AG20443 (cell line): Measurements from ENCODE around the gene FLNB.
"Not testable (repeated sequence)": the region's sequence is repeated elsewhere in the genome, so short reads cannot be mapped to it uniquely, and the experiment has no call there.

Experiments used
- DNase-seq: peaks from one replicate; pipeline ENCODE4 v3.0.0; 2012; ENCODE audit warnings: low spot score, mixed read lengths

FLNB gene

DNA sequence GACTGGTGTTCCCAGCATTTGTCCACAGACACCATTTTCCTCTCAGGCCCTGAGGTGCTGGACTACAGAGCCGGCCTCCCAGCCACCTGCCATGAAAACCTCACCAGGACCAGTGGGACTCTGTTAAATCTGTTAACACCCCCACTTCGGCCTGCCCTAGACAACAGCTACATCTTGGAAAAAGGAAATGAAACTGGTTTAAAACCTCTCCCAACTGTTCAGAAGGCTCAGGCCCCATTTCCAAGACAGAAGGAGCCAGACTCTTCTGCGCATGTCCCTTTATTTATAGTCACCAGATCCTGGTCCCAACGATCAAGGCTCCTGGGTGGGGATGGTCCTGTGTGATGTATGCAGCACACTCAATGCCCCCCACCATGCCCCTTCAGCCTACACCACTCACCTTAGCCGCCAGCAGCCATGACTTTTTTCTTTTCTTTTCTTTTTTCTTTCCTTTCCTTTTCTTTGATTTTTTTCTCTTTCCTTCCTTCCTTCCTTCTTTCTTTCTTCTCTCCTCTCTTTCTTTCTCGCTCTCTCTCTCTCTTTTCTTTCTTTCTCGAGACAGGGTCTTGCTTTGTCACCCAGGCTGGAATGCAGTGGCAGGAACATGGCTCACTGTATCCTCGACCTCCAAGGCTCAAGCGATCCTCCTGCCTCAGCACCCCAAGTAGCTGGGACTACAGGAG lies 25.5 kb upstream of the FLNB start:
- DNase-seq = no peak

DNA sequence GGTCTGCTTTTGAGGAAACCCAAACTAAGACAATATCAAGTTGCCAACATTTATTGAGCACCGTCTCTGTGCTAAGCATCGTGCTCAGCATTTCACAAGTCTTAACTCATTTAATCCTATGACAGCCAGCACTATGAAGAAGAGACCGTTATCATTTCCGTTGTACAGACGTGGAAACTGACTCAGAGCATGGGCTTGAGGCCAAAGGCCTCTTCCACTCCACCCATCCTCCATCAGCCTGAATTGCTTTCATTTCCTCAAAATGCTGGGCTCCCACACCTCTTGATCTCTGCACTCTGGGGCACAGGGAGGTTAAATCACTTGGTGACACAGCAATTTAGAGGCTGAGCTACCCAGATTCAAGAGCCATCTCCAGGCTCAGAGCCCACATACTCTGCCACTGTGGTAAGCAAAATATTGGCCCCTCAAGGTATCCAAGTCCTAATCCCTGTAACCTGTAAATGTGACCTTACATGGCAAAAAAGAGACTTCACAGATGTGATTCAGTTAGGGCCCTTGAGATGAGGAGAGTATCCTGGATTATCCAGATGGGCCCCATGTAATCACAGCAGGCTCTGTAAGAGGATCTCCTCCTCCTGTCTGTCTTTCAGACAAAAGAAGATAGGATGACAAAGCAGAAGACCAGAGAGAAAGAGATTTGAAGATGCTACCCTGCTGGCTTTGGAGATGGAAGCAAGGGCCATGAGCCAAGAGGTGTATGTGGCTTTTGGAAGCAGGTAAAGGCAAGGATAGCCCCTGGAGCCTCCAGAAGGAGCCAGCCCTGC lies 24.3 kb upstream of the FLNB start:
- DNase-seq = peak; percentile 80

DNA sequence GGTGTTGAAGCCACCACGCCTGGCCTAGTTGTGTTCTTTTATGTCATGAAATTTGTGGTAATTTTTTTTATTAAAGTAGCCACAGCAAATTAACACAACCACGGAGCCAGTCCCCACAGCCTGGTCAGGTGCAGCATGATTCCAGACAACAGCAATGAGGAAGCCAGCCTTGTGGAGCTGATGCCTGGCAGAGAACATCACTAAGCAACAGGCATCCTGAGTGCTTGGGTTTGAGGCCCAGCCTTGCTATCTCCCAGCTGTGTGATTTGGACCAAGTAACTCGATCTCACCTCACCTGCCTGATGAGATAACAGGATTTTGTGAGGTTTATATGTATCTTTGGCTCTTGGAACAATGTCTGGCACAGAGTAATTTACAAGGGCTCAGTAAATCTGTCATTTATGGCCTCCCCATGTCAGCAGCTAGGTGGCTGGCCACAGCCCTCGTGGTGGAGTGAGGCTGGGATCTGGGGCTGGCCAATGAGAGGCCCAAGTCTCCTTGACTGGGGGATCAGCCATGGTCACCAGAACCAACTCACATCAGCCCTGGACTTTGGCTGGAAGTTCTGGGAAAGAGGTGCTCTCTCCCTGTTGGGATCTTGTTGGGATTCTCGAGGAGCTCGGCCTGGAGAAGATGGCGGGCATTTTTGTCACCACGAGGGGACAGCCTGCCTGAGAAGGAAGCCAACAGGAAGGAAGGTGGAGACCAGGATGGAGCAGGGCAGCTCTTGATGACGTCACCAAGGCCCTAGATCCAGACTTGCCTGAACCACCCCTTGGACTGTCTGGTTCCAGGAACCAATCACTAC lies 22.8 kb upstream of the FLNB start:
- no peak for DNase-seq

DNA sequence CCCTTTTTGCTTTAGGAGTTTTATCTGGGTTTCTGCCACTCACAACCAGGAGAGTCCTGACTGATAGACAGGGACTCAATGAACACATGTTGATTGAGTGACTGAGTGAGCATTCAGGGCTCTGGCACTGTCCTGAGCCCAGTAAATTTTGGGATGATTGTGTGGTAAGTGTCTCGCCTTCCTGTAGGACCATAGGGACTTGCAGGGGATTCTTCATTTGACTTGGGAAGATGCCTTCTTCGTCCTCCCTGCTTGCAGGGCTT lies 22.3 kb upstream of the FLNB start:
- no peak for DNase-seq

DNA sequence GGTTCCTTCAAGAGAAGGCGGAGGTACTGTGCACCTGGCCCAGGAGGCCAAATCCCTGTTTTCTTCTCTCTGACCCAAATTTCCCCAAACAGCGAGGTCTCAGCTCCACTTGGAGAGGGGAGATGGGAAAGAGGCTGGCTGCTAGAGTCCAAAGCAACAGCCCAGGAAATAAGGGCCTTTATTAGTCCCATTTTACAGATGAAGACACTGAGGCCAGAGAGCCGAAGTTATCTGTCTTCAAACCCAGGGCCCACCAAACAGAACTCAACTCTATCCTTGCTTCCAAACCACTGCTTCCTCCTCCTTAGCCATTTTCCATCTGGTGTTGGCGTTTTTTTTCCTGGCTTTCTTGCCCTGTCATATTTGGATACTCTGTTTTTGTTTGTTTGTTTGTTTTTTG lies 22.0 kb upstream of the FLNB start:
- DNase-seq = no peak

GRCh38 chr3:57989198-57989597 lies 19.0 kb upstream of the FLNB start:
- DNase-seq = not testable (repeated sequence)

DNA sequence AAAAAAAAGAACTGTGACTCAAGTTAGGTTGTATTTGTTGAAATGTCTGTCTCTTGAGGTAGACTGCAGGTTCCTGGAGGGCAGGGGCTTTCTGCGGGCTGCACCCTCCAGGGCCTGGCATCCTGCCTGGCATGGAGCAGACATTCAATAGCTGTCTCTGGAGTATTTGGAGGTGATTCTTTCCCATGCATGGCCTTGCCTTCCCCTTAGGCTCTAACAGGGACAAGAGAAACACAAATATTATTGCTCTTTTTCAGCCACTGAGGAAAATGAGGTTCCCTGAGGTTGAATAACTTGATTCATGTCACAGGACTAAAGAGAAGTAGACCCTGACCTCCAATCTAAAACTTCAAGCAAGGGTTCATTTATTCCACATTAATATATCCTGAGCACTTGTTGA lies 18.6 kb upstream of the FLNB start:
- no peak for DNase-seq

- no peak for DNase-seq
Measured at GRCh38 chr3:57992452-57993213, 15.6 kb upstream of the FLNB start.

DNA sequence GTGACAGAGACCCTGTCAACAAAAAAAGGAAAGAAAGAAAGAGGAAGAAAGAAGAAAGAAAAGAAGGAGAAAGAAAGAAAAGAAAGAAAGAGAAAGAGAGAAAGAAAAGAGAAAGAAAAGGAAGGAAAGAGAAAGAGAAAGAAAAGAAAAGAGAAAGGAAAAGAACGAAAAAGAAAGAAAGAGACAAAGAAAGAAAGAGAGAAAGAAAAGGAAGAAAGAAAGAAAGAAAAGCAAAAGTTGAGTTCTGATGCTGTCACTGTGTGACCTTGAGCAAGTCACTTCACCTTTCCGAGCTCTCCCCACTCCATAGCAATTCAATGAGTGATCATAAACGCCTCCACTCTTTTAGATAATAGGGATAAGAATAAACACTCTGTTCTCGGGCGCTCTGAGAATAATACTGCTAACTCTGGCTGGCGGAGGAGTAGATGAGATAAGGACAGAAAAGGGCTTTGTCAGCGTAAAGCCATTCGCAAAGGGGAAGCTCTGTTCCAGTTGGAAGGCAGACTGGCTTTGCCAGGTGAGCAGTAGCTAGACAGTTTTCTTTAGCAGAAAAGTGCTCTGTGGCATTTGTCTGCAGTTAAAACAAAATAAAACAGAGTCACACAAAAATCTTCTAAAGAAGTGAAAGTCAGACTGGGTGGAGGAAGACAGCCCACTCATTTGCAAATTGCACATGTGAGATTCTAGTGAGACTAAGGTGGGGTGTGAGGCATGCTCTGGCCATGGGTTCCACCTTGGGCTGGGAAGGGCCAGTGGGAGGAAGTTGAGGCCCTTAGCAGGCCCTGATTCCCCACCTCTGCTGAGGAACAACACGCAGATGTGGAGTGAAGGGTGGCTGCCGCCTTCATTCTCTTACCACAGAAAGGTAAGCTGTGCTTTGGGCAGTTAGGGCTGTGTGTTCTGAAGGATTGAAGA lies 9.6 kb upstream of the FLNB start:
- no peak for DNase-seq

DNA sequence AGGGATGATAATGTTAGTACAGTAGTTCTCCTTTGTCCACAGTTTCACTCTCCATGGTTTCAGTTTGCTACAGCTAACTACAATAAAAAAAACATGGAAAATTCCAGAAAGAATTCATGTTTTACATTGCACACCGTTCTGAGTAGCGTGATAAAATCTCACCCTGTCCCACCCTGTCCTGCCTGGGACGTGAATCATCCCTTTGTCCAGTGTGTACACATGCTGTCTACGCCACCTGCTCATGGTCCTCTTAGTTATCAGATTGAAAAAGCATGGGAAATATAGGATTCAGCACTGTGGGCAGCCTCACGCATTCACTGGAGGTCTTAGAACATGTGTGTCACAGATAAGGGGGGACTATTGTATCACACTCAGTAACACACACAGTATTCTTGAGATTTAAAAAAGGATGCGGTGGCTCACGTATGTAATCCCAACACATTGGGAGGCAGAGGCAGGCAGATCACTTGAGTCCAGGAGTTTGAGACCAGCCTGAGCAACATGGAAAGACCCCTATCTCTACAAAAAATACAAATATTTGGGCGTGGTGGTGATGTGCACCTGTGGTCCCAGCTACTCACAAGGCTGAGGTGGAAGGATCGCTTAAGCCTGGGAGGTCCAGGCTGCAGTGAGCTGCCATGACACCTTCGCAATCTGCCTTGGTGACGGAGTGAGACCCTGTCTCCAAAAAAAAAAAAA lies 8.7 kb upstream of the FLNB start:
- DNase-seq = no peak

GRCh38 chr3:58000306-58001085 lies 7.7 kb upstream of the FLNB start:
- no peak for DNase-seq

- no peak for DNase-seq
Measured at GRCh38 chr3:58001086-58001467, 7.1 kb upstream of the FLNB start.

DNA sequence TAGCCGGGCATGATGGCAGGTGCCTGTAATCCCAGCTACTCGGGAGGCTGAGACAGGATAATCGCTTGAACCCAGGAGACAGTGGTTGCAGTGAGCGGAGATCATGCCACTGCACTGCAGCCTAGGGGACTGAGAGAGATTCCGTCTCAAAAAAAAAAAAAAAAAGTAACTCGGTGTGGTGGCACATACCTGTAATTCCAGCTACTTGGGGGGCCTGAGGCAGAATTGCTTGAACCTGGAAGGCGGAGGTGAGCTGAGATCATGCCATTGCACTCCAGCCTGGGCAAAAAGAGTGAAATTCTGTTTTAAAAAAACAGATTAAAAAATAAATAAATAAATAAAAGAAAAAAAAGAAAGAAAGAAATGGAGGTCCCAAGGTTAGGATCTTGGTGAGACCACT lies 6.2 kb upstream of the FLNB start:
- DNase-seq = no peak

GRCh38 chr3:58003093-58003492 lies 5.1 kb upstream of the FLNB start:
- no peak for DNase-seq

DNA sequence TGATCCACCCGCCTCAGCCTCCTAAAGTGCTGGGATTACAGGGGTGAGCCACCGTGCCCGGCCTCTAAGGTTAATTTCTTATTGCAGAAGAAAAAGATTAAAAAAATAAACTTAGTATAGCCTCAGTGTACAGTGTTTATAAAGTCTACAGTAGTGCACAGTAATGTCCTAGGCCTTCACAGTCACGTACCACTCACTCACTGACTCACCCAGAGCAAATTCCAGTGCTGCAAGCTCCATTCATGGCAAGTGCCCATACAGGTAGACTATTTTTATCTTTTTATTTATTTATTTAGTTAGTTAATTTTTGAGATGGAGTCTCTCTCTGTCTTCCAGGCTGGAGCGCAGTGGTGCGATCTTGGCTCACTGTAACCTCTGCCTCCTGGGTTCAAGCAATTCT lies 3.2 kb upstream of the FLNB start:
- DNase-seq = no peak

DNA sequence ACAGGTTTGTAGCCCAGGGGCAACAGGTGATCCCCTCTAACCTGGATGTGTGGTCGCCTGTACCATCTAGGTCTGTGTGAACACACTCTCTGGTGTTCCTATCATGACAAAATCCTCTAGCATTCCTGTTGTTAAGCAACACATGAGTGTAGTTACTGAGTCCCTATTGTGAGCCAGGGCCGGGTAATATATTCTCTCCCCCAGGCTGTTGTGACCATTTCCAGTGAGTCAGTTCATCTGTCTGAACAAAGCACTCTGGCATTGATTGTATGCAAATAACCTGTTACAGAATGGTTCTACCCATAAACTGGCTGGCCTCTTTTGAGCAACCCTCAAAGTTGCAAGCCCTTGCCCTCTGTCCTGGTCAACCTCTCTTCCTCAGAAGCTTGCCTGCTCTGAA lies 2.6 kb upstream of the FLNB start:
- peak; percentile 71 for DNase-seq

GRCh38 chr3:58006661-58007060 lies 1.6 kb upstream of the FLNB start:
- no peak for DNase-seq

GRCh38 chr3:58009026-58009748 lies 965 bp downstream of the FLNB start:
- DNase-seq = peak; percentile 27
